Activated CD8-positive, alpha-beta memory T cell treated with anti-CD3 and anti-CD28 coated beads, Interleukin-2, amount 50 U/mL, for 24 hours (primary cell): ENCODE data around the gene XCR1.
"Not testable (repeated sequence)": the region's sequence is repeated elsewhere in the genome, so short reads cannot be mapped to it uniquely, and the experiment has no call there.

Source experiments
- DNase-seq: peaks from one replicate; pipeline ENCODE4 v3.0.0-alpha.2; 2020; ENCODE audit errors: extremely low read depth

Gene XCR1

DNA sequence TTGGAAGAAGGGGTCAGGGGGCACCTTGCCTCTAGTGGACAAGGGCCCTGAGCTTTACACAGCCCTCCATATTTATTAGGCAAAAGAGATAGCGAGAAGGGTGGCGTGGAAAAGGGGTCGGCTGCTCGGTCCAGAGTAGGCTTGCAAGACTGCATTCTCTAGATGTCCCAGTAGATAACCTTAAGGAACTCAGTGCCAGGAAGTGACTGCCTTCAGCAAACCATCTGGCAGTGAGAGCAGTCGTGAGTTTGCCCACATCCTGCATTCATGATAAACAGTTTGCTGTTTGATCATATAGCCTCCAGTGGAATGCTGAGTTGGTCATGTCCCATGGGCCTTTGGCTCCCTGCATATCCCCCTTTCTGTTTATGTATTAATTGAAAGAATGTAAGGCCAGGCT lies 18.9 kb upstream of the XCR1 start:
- DNase-seq, result peak; percentile 5

DNA sequence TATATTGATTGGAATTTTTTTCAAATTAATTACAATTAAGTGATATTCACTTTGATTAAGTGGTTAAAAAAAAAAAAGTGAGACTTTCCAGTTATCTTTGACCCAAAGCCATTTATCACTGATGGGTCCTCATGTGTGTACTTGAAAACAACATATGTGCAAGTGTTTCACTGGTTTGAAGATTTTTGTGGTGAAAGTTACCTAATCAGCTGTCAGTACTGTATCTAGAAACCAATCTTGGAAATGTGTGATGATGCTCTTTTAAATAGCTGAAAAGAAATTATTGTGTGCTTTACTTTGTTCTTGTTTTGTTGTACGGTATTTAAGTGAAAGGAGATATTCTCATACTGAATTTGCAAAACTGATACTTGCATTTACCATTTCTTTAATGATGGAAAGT lies 11.6 kb upstream of the XCR1 start:
- no peak for DNase-seq

DNA sequence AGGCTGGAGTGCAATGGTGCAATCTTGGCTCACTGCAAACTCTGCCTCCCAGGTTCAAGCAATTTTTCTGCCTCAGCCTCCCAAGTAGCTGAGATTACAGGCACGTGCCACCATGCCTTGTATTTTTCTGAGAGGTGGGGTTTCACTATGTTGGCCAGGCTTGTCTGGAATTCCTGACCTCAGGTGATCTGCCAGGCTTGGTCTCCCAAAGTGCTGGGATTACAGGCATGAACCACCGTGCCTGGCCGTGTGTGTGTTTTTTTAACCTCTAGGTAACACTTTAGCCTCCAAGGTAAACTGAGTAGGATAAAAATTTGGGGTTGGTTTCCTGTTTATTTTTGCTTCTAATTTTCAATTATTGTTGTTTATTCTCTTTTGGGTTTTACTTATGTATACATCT lies 10.8 kb upstream of the XCR1 start:
- not testable (repeated sequence) for DNase-seq

DNA sequence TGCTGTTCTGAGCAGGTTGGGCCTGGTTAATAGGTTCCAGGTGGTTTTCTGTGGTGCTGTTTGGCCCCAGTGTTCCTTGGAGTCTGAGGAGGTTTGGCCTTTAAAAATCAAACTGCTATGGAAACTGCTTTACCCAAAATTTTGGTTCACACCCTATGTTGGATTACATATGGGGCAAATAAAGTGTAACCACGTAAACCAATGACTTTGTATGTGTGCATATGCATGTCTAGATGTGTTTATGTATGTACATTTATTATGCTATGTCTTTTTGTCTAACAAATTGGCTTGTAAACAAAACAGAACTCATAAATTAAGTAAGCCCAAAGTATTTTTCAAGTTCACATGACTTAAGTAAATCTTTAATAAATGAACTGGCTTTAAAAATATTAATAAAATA lies 8.9 kb upstream of the XCR1 start:
- DNase-seq, result no peak

DNA sequence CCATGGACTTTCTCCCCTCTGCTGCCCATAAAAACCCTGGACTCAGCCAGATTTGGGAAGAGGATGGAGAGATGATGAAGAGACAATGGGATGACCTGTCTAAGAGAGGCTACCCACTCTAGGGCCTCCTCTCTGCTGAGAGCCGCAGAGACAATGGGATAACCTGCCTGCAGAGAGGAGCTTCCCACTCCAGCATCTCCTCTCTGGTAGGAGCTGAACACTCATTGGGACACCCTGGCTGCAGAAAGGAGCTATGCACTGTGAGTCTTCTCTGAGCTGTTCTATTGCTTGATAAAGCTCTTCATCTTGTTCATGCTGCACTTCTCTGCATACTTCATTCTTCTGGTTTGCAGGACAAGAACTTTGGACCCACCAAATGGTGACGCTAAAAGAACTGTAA lies 4.5 kb upstream of the XCR1 start:
- DNase-seq, result no peak

DNA sequence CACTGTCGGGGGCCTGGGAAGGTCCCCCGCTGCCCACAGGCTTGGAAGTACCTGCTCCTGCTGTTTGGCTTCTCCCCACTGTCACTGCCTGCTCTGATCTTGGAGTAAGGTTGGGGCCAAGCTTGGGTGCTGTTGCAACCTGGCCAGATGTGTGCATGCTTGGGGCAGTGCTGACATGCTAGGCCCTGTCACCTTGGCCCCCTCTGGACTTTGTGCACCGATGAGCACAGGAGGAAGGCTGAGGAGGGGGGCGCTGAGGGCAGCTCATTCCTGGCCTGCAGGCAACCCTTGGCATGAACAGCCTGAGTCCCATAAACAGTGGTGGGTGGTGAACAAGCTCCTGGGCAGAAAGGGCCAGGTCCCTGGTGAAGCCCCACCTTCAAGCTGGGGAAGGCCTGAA lies 4.0 kb upstream of the XCR1 start:
- DNase-seq, result no peak

DNA sequence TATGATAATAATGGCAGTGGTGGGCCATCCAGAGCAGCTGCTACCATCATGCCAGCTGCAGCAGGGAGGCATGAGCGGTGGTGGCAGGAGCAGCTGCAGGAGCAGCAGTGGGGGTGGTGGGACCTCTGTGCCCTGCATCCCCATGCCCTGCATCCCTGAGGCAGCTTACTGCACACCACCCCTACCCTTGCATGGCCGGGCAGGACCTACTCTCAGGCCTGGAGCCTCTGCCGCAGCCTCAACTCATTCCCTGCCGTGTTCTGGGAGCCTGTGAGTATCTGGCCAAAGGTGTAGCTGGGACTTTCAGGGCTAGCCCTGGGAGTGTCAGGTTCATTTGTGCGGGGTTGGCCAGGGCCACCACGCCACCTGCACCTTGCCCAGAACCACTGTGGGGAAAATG lies 3.3 kb upstream of the XCR1 start:
- no peak for DNase-seq

DNA sequence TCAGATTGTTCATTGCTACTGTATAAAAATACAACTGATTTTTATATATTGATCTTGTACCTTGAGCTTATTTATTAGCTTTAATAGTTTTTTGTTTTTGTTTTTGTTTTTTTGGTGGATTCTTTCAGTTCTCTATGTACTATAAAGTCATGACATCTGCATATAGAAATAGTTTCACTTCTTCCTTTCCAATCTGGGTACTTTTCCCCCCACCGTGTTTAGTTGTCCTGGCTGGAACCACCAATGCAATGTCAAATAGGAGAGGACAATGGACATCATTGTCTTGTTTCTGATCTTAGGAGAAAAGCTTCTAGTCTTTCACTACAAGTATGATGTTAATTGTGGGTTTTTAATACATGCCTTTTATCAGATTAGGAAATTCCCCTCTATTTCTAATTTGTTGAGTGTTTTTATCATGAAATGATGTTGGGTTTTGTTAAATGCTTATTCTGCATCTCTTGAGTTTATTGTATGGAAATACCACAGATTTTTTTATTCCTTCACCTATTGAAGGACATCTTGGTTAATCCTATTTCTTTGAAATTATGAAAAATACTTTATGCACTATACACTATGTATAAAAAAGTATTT lies 2.8 kb upstream of the XCR1 start:
- no peak for DNase-seq

DNA sequence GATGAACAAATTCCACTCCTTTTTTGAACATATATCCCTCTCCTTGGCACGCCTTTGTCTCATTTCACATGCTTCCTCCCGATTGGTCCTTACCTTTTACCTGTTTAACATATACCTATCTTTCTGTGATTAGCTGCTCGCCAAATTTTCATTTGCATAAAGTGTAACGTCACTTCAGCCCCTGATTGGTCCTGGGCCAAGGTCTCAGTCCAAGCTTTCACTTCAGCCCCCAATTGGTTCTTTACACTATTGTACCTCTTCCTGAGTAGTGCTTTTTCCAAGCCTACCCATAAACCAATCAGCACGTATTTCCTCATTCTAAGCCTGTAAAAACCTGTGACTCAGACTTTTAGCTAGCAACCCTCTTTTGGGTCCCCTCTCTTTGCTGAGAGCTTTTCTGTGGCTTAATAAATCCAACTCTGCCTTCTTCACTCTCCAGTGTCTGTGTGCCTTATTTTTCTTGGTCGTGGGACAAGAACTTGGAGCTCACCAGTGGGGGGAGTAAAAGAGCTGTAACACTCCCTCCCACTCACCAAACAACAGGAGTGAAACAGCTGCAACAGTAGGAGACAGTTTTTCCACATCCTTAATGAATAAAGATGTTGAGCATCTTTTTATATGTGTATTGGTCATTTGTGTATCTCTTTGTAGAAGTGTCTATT lies 584 bp upstream of the XCR1 start:
- DNase-seq, result no peak

DNA sequence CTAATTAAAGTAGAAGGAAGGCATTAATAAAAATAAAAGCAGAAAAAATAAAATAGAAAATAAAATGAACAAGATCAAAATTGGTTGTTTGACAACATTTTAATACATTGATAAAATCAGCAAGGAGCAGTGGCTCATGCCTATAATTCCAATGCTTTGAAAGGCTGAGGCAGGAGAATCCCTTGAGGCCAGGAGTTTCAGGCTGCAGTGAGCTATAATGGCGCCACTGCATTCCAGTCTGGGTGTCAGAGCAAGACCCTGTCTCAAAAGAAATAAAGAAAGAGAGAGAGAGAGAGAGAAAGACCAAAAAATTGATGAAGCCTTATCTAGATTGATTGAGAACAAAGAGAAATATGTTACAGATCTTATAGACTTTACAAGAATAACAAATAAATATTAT lies 2.1 kb downstream of the XCR1 start:
- DNase-seq, result no peak

DNA sequence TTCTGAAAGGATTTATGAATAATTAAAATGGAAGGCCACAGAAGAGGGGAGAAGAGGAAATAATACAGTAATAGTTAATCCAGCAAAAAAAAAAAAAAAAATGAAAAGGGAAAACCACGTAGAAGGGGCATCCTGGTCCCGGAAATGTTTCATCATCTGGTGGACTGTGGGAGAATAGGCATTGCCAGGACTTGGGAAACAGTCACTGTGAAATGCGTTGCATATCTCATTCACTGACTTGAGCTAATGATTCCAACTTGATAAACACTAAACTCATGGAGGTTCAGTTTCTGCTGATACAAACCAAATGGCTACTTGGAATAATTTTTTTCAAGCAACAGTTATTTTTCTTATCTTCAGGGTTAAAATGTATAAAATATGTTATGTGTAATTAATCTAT lies 3.2 kb downstream of the XCR1 start:
- DNase-seq, result no peak

DNA sequence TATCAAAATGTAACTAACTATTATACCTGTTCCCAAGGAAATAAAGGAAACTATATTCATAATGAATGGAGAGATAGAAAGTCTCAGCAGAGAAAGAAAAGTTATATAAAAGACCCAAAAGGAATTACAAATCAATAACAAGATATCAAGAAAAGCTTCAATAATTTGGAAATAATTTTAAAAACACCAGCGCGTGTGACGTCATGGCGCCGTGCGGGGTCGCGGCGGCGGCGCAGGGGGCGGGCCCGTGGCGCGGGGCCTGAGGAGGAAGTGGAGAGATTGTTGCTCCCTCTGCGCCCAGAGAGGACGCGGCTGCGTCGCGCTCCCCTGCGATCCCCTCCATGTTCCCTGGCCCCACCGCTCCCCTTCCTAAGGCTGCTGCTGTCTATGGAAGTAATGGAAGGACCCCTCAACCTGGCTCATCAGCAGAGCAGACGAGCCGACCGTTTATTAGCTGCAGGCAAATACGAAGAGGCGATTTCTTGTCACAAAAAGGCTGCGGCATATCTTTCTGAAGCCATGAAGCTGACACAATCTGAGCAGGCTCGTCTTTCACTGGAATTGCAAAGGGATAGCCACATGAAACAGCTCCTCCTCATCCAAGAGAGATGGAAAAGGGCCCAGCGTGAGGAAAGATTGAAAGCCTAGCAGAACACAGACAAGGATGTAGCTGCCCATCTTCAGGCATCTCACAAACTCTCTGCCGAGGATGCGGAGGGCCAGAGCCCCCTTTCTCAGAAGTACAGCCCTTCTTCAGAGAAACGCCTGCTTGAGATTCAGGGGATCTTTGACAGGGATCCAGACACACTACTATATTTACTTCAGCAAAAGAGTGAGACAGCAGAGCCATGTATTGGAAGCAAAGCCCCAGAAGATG lies 4.1 kb downstream of the XCR1 start:
- DNase-seq, result no peak

DNA sequence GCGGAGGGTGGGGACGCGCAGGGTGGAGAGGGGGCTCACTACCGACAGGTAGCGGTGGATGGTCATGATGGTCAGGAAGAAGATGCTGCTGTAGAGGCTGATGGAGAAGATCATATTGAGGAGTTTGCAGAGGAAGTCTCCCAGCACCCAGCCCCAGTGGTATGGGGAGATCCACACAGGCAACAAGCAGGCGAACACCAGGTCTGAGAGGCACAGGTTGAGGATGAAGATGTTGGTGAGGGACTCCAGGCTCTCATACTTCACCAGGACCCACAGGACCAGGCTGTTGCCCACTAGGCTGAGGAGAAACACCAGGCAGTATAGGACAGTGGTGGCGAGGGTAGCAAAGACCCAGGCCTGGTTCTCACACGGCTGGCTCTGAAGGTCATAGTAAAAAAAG lies 5.8 kb downstream of the XCR1 start:
- no peak for DNase-seq

DNA sequence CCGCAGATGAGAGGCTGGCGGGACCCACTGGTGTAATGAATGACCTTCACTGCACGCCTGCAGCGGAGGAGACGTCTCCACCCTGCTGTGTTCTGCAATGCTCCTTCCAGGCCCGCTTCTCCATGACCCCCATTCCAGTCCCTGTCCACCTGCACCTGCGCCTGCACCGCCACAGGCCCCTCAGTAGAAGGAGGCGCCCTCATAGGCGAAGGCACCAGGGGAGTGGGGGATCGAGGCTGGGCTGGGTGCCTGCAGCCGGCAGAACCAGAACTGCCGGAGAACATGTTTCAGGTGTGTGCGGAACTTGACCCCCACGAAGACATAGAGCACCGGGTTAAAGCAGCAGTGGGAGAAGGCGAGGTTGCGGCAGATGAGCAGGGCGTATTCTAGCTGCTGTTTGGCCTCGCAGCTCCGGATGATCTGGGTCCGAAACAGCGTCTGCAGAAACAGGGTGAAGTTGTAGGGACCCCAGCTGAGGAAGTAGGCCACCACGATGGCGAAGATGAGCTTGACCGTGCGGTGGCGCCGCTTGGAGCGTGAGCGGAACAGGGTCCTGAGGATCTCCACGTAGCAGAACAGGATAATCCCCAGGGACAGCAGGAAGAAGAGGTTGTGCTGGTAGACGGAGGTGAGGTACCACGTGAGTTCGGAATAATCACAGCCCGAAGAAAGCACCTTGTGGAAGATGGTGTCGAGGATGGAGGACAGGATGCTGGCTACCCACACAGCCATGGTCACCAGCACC lies 6.3 kb downstream of the XCR1 start:
- no peak for DNase-seq

DNA sequence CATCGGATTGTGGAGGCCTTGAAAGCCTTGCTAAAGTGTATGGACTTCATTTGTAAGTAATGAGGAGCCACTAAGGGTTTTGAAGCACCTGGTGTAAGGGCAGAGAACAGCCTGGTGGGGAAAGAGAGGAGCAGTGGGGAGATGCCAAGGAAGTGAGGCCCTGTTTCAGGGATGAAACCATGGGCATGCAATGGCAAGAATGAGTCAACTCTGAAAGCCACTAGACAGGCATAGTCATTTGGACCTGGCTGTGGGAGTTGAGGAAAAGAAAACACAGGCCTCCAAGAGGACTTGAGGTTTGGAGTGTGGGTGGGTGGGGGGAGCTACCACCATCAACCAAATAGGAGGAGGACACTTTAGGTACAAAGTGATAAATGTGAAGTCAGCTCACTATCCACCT lies 7.6 kb downstream of the XCR1 start:
- DNase-seq, result peak; percentile 1

DNA sequence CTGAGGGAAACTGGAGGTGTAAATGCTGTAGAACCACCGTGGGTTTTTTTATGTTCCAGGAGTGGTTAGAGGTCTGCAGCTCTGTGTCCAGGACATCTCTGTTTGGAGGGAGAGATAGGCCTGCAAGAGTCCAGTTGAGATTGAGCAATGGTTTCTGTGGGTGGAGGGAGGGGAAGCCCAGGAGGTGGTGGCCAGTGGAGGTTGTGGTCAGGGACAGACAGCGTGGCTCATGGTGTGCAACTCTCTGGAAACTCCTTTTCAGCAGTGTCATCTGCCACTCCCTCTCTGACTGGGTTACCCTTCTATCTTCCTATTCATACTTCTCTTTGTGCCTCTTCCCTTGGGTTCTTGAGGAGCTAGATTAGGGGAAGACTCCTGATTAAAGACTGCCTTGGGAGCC lies 9.6 kb downstream of the XCR1 start:
- no peak for DNase-seq

DNA sequence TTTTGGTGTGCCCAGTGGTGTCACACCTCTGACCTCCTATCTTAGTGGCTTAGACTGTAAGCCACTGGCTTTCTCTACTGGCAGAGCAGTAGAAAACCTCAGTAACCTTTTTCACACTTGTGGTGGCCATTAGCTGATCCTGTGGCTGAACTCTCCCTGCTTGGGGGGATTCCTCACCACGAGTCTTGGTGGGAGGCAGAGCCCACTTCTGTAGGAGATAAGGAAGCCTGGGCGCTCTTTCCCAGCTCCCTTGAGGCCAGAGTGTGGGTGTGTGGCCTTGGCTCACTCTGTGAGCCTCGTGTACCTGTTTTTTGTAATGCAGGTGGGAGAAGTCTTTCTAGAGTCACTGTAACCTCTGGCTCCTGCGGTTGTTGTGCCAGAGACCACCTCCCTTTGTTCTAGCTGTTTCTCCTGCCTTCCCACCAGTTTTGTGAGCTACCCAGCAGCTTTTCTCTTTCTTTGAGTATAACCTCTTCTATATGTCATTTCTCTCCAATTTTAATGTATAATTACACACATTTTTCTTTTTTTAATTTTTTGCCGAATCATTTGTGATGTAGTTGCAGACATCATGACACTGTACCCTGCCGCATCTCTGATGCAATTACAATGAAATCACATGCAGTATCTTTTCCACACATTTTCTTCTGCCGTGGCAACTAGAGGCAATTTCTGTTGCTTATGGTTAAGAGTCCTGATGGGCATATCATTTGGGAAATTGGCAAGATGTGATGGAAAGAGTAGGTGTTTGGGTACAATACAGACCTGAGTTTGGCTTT lies 13.8 kb downstream of the XCR1 start:
- DNase-seq, result no peak

DNA sequence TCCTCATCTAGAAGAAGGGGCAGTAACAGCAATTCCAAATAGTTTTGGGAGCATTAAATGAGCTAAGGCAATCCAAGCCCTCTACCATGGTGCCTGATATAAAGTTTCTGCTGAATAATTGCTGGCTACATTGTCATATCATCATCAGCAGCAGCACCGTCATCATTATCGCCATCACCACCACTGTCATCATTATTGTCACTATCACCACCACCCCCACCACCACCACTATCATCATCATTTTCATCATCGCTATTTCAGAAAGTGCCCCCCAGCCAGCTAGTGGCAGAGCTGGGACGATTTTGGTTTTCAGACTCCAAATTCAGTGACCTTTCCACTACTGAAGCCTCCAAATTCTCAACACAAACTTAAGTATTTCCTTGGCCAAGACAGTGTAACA lies 15.0 kb downstream of the XCR1 start:
- no peak for DNase-seq

DNA sequence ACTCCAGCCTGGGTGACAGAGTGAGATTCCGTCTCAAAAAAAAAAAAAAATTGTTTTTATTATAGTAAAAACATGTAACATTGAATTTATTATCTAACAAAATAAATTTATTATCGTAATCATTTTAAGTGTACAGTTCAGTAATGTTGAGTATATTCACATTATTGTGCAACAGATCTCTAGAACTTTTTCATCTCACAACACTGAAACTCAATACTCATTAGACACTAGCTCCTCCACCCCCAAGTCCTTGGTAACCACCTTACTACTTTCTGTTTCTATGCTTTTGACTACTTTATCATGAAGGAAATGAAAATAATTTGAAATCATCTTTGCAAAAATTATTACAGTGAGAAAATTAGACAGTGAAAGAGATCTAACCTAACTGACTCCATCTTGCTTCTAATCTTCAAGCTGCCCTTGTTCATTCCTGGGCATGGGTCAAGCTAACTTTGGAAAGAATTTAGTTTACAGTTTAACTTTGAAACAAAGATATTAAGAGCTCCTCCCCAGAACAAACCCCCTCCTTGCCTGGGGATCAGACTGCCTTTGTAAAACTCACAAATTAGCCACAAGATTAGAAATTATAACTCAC lies 16.7 kb downstream of the XCR1 start:
- no peak for DNase-seq

DNA sequence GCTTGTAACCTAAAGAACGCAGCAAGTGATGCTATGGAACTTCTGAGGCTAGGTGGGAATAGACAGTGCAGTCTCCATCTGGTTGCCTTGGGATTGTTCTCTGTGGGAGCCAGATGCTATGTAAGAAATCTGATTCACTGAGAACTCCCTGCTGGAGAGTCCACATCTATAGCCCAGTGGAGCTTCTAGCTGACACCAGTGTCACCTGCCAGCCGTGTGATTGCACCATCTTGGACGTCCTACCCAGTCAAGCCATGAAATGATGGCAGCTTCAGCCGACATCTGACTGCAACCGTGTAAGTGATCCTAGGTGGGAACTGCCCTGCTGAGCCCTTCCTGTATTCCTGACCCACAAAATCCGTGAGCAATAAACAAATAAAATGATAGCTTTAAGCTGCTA lies 19.2 kb downstream of the XCR1 start:
- DNase-seq, result no peak

DNA sequence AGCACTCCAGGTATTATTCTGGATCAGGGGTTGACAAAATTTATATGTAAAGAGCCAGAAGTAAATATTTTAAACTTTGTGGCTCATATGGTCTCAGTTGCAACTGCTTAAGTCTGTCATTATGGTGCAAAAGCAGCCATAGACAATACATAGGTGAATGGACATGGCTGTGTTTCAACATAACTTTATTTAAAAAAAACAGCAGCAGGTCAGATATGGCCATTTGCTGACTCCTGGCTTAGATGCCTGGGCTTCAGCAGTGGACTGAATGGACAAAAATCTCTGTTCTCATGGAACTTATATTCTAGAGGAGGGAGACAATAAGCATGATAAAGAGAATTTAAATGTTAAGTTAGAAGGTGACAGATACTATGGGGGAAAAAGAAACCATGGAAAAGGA lies 20.0 kb downstream of the XCR1 start:
- DNase-seq, result no peak
